K562 (cell line): ENCODE results near the gene SERTAD3. TPM values are rescaled to one million over a fixed set of nuclear protein-coding genes. Genes with fewer than 3 reads are reported as not detected.

Source experiments
- ATAC-seq: fragments of 200-7000 bp; cut with Tn5 transposase; 3 replicates; pipeline ENCODE4 v1.9.1; 2020; ENCODE audit warnings: moderate library complexity
- BruUV-seq: library from RNA; stranded (reverse); fragments of 400-500 nt; replicated peaks from 2 replicates; lab custom pipeline; 2021; lab: Mats Ljungman, UMichigan
- CTCF ChIA-PET: fragments of 300-600 bp; formaldehyde crosslinking; extraction: SDS; loops from one replicate; lab custom pipeline; 2021; ENCODE audit warnings: low intra/inter-chr PET ratio; lab: Yijun Ruan, JAX
- POLR2A ChIA-PET: fragments of 300-600, 350-650 bp; sonication (Branson Sonifier 250); formaldehyde crosslinking; extraction: SDS; loops from one replicate; lab custom pipeline; 2021; ENCODE audit warnings: antibody characterized with exemption, inconsistent platforms; lab: Yijun Ruan, JAX
- DNase-seq, 4 experiments: peaks; one replicate each; pipeline versions ENCODE4 v3.0.0 to v3.0.0-alpha.2; 2011 to 2018; ENCODE audit warnings: low spot score in 3 of 4, mixed read lengths in 3 of 4; ENCODE audit errors: extremely low read depth in 1 of 4
- FAIRE-seq: peaks from 2 replicates; lab custom pipeline; 2011; peaks lifted over from hg19 to GRCh38; lab: Jason Lieb, UNC
- H2AFZ ChIP-seq: 2 replicates; pipeline ENCODE4 v1.6.0; 2011; ENCODE audit warnings: low read depth, low read length, control low read depth, inconsistent platforms
- H3K27ac ChIP-seq: fragments of 200-600 bp; 3 replicates; pipeline ENCODE4 v1.8.0; 2011; ENCODE audit warnings: low read depth, mild to moderate bottlenecking, control low read depth, inconsistent platforms, low read length, moderate library complexity, mixed read lengths; ENCODE audit errors: extremely low read depth
- H3K27me3 ChIP-seq, 2 experiments: fragments of 300-600 bp in 1 of 2; 2 replicates in 1 of 2; 3 replicates in 1 of 2; pipeline versions ENCODE4 v1.6.0 to v1.8.0; 2011; ENCODE audit warnings: inconsistent platforms in 2 of 2, low read length in 2 of 2, mild to moderate bottlenecking in 1 of 2, mixed read lengths in 1 of 2, moderate library complexity in 1 of 2; ENCODE audit not compliant: control insufficient read depth in 2 of 2, insufficient read depth in 2 of 2
- H3K36me3 ChIP-seq: fragments of 300-600 bp; 3 replicates; pipeline ENCODE4 v1.8.0; 2011; ENCODE audit warnings: mild to moderate bottlenecking, low read length, inconsistent platforms; ENCODE audit not compliant: control insufficient read depth, insufficient read depth
- H3K4me1 ChIP-seq, 2 experiments: fragments of 200-600 bp in 1 of 2; replicated peaks in 1 of 2; 2 replicates in 1 of 2; 3 replicates in 1 of 2; pipeline versions ENCODE4 v1.5.1 to v1.8.0; 2011; ENCODE audit warnings: inconsistent platforms in 2 of 2, low read length in 2 of 2, mild to moderate bottlenecking in 1 of 2, mixed read lengths in 1 of 2, moderate library complexity in 1 of 2; ENCODE audit not compliant: control insufficient read depth in 2 of 2, insufficient read depth in 2 of 2
- H3K4me2 ChIP-seq: 2 replicates; pipeline ENCODE4 v1.6.1; 2011; ENCODE audit warnings: low read length, control low read depth, inconsistent platforms, mixed read lengths; ENCODE audit not compliant: insufficient read depth
- H3K4me3 ChIP-seq: fragments of 200-600 bp; sonication (generic), shearing (Covaris generic); 2 replicates; pipeline ENCODE4 v1.5.1; 2016; ENCODE audit warnings: control low read depth, inconsistent platforms
- H3K79me2 ChIP-seq: fragments of 200-600 bp; 3 replicates; pipeline ENCODE4 v1.8.0; 2011; ENCODE audit warnings: low read length, inconsistent platforms; ENCODE audit not compliant: control insufficient read depth, insufficient read depth
- H3K9ac ChIP-seq, 2 experiments: 2 replicates each; pipeline versions ENCODE4 v1.6.0 to v1.6.1; 2011; ENCODE audit warnings: low read depth in 2 of 2, low read length in 2 of 2, control low read depth in 1 of 2, inconsistent platforms in 1 of 2, mild to moderate bottlenecking in 1 of 2, mixed read lengths in 1 of 2; ENCODE audit not compliant: insufficient read depth in 1 of 2
- H3K9me1 ChIP-seq: one replicate; pipeline ENCODE4 v1.6.0; 2011; ENCODE audit warnings: inconsistent platforms, mild to moderate bottlenecking, low read length, moderate library complexity; ENCODE audit not compliant: control insufficient read depth, insufficient read depth
- H3K9me3 ChIP-seq: replicated peaks from 2 replicates; pipeline ENCODE4 v1.5.1; 2011; ENCODE audit warnings: low read depth, low read length, inconsistent platforms; ENCODE audit not compliant: control insufficient read depth, insufficient read depth
- H4K20me1 ChIP-seq: replicated peaks from 2 replicates; pipeline ENCODE4 v1.6.1; 2011; ENCODE audit warnings: low read length, inconsistent platforms, mixed read lengths; ENCODE audit not compliant: control insufficient read depth, insufficient read depth
- CEBPG ChIP-seq, 3 experiments: fragments of 200-800 bp in 1 of 3; sonication (Bioruptor generic) in 1 of 3; sonication (generic) in 1 of 3; formaldehyde crosslinking in 1 of 3; IDR thresholded peaks in 2 of 3; conservative IDR thresholded peaks in 1 of 3; 2 replicates each; pipeline versions ENCODE4 v1.6.1 to v1.8.0; 2016 to 2022; ENCODE audit warnings: missing compliant biosample characterization in 2 of 3, missing genetic modification characterization in 2 of 3, mild to moderate bottlenecking in 1 of 3, missing genetic modification reagents in 1 of 3
- GABPB1 ChIP-seq: sonication (generic); formaldehyde crosslinking; IDR thresholded peaks from 2 replicates; pipeline ENCODE4 v1.8.0; 2022; ENCODE audit warnings: mild to moderate bottlenecking, missing genetic modification reagents
- HMG20A ChIP-seq: fragments of 450-650 bp; formaldehyde crosslinking; conservative IDR thresholded peaks from 2 replicates; pipeline ENCODE4 v1.4.0; 2020; ENCODE audit warnings: mild to moderate bottlenecking, mixed read lengths
- MEF2A ChIP-seq: IDR thresholded peaks from 2 replicates; pipeline ENCODE4 v1.6.1; 2011; ENCODE audit warnings: low read depth, mild to moderate bottlenecking, low read length, moderate library complexity; ENCODE audit not compliant: control insufficient read depth
- NCOA1 ChIP-seq: fragments of 450-650 bp; IDR thresholded peaks from 2 replicates; pipeline ENCODE4 v1.6.1; 2016; ENCODE audit warnings: low read depth
- NFIC ChIP-seq: fragments of 450-650 bp; IDR thresholded peaks from 2 replicates; pipeline ENCODE4 v1.6.1; 2017; ENCODE audit warnings: mild to moderate bottlenecking, inconsistent platforms
- PCBP2 ChIP-seq: fragments of 200-400 bp; formaldehyde crosslinking; IDR thresholded peaks from 2 replicates; pipeline ENCODE4 v1.6.1; 2018; ENCODE audit warnings: low read length, low read depth, mild to moderate bottlenecking, moderate library complexity; ENCODE audit not compliant: poor library complexity, severe bottlenecking
- TAF1 ChIP-seq: IDR thresholded peaks from 2 replicates; pipeline ENCODE4 v1.6.1; 2011; ENCODE audit warnings: mild to moderate bottlenecking, low read length, moderate library complexity; ENCODE audit not compliant: insufficient read depth, control insufficient read depth, severe bottlenecking; ENCODE audit errors: extremely low read depth
- ZFP1 ChIP-seq: fragments of 450-650 bp; formaldehyde crosslinking; IDR thresholded peaks from 2 replicates; pipeline ENCODE4 v1.4.0; 2020; ENCODE audit warnings: mild to moderate bottlenecking, mixed read lengths
- ZNF436 ChIP-seq: fragments of 250-450, 450-650 bp; sonication (Bioruptor Pico); formaldehyde crosslinking; IDR thresholded peaks from 2 replicates; pipeline ENCODE4 v1.7.0; 2020; ENCODE audit warnings: mild to moderate bottlenecking
- WGBS: fragments of 100-300 bp; shearing (Covaris generic); methylation state at CpG from one replicate; pipeline ENCODE4 v1.1.6; 2016; ENCODE audit warnings: low coverage, mixed read lengths; ENCODE audit not compliant: insufficient coverage; ENCODE audit errors: missing lambda C conversion rate; 5-methylcytosine and 5-hydroxymethylcytosine counted together
- in situ Hi-C: fragments of 300-500 bp; cut with MboI; formaldehyde crosslinking; loops from 4 replicates; pipeline ENCODE4 v1.15.0; 2018; ENCODE audit warnings: inconsistent platforms, mixed read lengths
- intact Hi-C: fragments of 100-400 bp; cut with micrococcal nuclease; formaldehyde crosslinking; loops from 2 replicates; pipeline ENCODE4 v1.14.2; 2022
- polyA plus RNA-seq, 8 experiments: library from polyadenylated mRNA; depleted of rRNA in 4 of 8; stranded (reverse) in 5 of 8; unstranded in 3 of 8; fragments of >200 nt; fragmentation: Nextera tagmentation in 2 of 8; fragmentation: Illumina TruSeq in 1 of 8; extraction: Ambion mirVana in 2 of 8; extraction: Trizol in 1 of 8; gene quantifications; 2 replicates each; pipeline versions ENCODE4 v1.2.1 to v1.2.3, GENCODE V29; 2011 to 2014; ENCODE audit warnings: inconsistent platforms in 1 of 8, missing spikeins in 1 of 8
- total RNA-seq, 7 experiments: library from RNA; depleted of rRNA in 6 of 7; stranded (reverse); fragments of >200 nt in 6 of 7; fragmentation: Illumina TruSeq in 2 of 7; extraction: Trizol in 2 of 7; gene quantifications; 2 replicates each; pipeline versions ENCODE4 v1.2.1 to v1.2.3, GENCODE V29; 2011 to 2021; ENCODE audit warnings: low replicate concordance in 1 of 7

The SERTAD3 gene
- total and polyA plus RNA-seq, 9 of the 15 experiments (the other 6 are each of a cell fraction or from before 2014, with no cell fraction given) = 5.4 to 28.9 (median 17.5) TPM

DNA sequence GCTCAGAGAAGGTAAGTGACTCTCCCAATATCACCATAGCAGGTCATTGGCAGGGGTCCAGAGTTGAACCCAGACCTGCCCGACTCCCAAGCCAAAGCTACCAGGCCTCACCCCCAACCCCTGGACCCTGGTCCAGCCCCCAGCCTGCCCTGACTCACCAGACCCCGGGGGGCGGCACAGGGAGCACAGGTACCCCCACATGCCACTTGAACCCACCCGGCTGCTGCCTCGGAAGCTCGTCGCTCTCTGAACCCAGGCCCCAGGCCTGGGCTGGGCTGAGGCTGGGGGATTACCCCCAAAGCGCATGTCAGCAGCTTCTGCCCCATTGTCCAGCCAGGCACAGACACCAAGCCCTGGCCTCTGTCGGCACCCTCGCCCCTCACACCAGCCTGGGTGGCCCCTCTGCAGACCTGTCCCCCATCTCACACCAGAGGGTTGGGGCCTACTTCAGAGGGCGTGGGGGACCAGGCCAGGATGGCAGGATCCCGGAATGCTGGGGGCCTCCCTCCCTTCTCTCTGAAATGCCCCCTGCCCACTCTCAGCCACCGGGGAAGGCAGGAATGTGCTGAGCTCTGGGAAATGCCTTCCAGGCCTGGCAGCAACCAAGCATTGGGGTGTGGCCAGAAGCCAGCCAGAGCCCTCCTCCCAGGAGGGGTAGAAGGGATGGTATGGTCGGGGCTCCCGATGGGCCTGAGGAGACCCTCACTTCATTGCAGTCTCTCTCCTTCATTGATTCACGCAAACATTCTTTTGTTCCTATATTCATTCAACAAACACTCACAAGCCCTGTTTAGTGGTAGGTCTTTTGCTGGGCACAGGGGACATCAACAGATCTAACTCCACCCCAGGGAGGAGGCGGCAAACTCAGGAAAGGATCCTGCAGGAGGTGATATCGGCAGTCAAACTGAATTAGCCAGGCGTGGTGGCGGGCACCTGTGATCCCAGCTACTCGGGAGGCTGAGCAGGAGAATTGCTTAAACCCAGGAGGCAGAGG, 29.3 kb downstream of the SERTAD3 start:
- H3K9me3 ChIP-seq = no peaks in the 10 kb centered on the region
- BruUV-seq = no TSS peak
- peak overlapping the region in 1 of 2 experiments; percentile 59; a peak in 1 of 4 replicates for H3K9ac ChIP-seq
- H4K20me1 ChIP-seq = no peaks in the 10 kb centered on the region
- DNase-seq = no peak
- no peak for ATAC-seq
- no peak overlapping the region for H3K4me3 ChIP-seq
- no peaks in the 10 kb centered on the region for H3K79me2 ChIP-seq
- peaks cover 26 to 56% of the 10 kb centered on the region in 2 experiments for H3K4me1 ChIP-seq
- no peak overlapping the region for H3K27ac ChIP-seq
- TF ChIP-seq NFIC = peak; percentile 35; the same call in 1 of the 2 replicates
- TF ChIP-seq HMG20A = no peak
- no peak for TF ChIP-seq TAF1
- no peak for TF ChIP-seq GABPB1
- no peak for TF ChIP-seq ZFP1 (CRISPR knock-in tag)
- TF ChIP-seq CEBPG (CRISPR knock-in tag; IDR thresholded peaks at IDR 0.05) = 0 out of 2 replicates have a peak, but pooled peaks have one; percentile 36
- TF ChIP-seq CEBPG (tag; conservative IDR thresholded peaks at IDR 0.05 in 1 of 2, IDR thresholded peaks at IDR 0.05 in 1 of 2) = no peak
- TF ChIP-seq PCBP2 = no peak
- TF ChIP-seq MEF2A = no peak
- TF ChIP-seq NCOA1 = no peak
- TF ChIP-seq ZNF436 (CRISPR knock-in tag) = no peak
- TF ChIP-seq, all 486 proteins: peak for 2
- H2AFZ ChIP-seq = no peak overlapping the region
- in situ Hi-C loops (no loop called here), intact Hi-C loops (no loop called here)
- no peak overlapping the region for H3K4me2 ChIP-seq
- ChIA-PET CTCF (no interaction called here), POLR2A (interaction anchor here (0.6 to 2.7 kb wide), 6 partner anchors 8 to 302 kb away, joined by 3 to 17 read pairs (median 6); partner anchors contain the start of gene ITPKC)
- H3K27me3 ChIP-seq = no peaks in the 10 kb centered on the region
- H3K36me3 ChIP-seq = no peaks in the 10 kb centered on the region
- no peaks in the 10 kb centered on the region for H3K9me1 ChIP-seq
- no peak for FAIRE-seq
- WGBS = 90% methylated on average over 20 of the region's 21 CpGs
